Measurements from ENCODE around the gene TJP3. TPM values are rescaled to one million over a fixed set of nuclear protein-coding genes. Genes with fewer than 3 reads are reported as not detected.

The TJP3 gene
- total and polyA plus RNA-seq, 5 donors, result 0.05 TPM; not detected in 4

- Histone ChIP-seq H3K4me1 (ENCODE audit: control insufficient read depth, insufficient read depth, low read length) (peaks cover 2% of the 10 kb centered on the region), H3K9me3 (ENCODE audit: control insufficient read depth, low read length) (no peaks in the 10 kb centered on the region), H3K4me3 (ENCODE audit: low read length) (no peak overlapping the region), H3K27ac (ENCODE audit: low read length) (no peak overlapping the region), H3K27me3 (ENCODE audit: control insufficient read depth, insufficient read depth) (no peaks in the 10 kb centered on the region)
- intact Hi-C loops (cut with DNase I), result no loop called here
- ATAC-seq, result peak; percentile 3 to 44
- DNase-seq, result peak in 1 of 3 donors; percentile 74
- WGBS, result 89% methylated on average over 25 of the region's 25 CpGs
Observed at GRCh38 chr19:3692141-3693024, 15.8 kb upstream of the TJP3 start.

- 80% methylated on average over 34 of the region's 34 CpGs for WGBS
- Histone ChIP-seq H3K4me3 (ENCODE audit: low read length) (no peak overlapping the region), H3K27me3 (ENCODE audit: control insufficient read depth, insufficient read depth) (no peaks in the 10 kb centered on the region), H3K4me1 (ENCODE audit: control insufficient read depth, insufficient read depth, low read length) (peaks cover 3% of the 10 kb centered on the region), H3K9me3 (ENCODE audit: control insufficient read depth, low read length) (no peaks in the 10 kb centered on the region), H3K27ac (ENCODE audit: low read length) (no peak overlapping the region)
- intact Hi-C loops (cut with DNase I), result no loop called here
- ATAC-seq (peak; percentile 15 to 66), DNase-seq (peak in 1 of 3 donors; percentile 59)
Observed at GRCh38 chr19:3693025-3693925, 14.9 kb upstream of the TJP3 start.

DNA sequence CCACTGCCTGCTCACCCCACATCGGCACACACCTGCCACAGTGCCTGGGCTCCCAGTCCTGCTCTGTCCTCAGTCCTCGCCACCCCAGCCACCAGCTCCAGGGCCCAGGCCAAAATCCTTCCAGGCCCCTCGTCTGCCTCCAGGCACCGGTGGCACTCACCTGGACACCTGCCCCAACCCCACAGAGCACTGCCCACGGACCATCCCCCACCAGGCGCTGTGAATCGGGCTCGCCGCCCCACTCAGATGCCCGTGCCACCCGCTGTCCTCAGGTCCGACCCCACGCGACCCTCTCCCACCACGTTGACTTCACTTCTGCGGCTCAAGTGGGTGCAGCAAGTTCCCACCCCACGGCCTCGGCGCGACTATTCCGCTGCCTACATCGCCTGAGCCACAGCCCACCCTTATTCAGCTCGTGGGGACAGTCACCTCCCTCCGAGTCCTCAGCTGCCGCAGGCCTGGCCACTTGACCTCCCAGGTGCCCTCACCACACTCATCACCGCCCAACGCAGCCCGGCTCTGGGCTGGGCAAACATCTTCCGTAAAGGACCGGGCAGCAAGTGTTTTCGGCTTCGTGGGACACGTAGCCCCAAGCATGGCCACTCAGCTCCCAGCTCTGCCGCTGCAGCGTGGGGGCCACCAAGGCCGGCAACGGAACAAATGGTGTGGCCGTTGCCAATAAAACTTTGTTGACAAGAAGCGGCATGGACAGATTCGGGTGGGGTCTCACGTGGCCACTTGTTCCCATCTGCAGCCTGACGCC, 13.6 kb upstream of the TJP3 start:
- WGBS, result 89% methylated on average over 42 of the region's 42 CpGs
- Histone ChIP-seq H3K9me3 (ENCODE audit: control insufficient read depth, low read length) (no peaks in the 10 kb centered on the region), H3K27ac (ENCODE audit: low read length) (no peak overlapping the region), H3K4me3 (ENCODE audit: low read length) (no peak overlapping the region), H3K27me3 (ENCODE audit: control insufficient read depth, insufficient read depth) (no peaks in the 10 kb centered on the region), H3K4me1 (ENCODE audit: control insufficient read depth, insufficient read depth, low read length) (peaks cover 6% of the 10 kb centered on the region)
- peak in 2 of 3 donors; percentile 35 to 52 for DNase-seq
- ATAC-seq, result no peak
- intact Hi-C loops (cut with DNase I), result no loop called here

DNA sequence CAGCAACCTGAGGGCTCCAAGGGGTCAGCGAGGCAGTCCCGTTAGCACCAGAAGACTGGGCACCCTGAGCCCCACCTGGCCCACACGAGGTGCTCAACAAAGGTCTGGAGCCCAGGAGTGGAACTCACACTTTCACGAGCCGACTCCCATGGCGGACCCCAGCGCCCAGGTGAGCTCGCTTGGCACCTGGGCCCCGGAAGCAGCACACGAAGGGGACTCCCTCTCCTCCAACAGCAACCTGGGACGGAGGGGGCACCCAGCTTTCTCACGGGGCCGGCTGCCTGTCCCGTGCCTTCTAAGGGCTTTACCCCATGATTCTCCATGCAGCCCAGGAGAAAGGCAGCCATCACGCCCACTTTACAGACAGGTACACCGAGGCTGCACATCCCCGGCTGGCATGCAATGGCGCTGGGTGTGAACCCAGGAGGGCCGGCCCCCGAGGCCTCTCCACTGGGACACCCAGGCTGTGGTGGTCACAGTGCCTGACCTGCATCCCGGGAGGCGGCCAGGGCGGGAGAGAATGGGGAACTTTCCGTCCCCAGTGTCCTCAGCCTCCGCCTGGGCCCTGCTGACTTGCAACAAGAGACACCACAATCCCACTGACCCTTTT, 13.0 kb upstream of the TJP3 start:
- Histone ChIP-seq H3K27me3 (ENCODE audit: control insufficient read depth, insufficient read depth) (no peaks in the 10 kb centered on the region), H3K9me3 (ENCODE audit: control insufficient read depth, low read length) (no peaks in the 10 kb centered on the region), H3K4me1 (ENCODE audit: control insufficient read depth, insufficient read depth, low read length) (peaks cover 6% of the 10 kb centered on the region), H3K4me3 (ENCODE audit: low read length) (no peak overlapping the region), H3K27ac (ENCODE audit: low read length) (no peak overlapping the region)
- intact Hi-C loops (cut with DNase I), result no loop called here
- no peak for ATAC-seq
- WGBS, result 96% methylated on average over 25 of the region's 25 CpGs
- peak in 1 of 3 donors; percentile 57 for DNase-seq

DNA sequence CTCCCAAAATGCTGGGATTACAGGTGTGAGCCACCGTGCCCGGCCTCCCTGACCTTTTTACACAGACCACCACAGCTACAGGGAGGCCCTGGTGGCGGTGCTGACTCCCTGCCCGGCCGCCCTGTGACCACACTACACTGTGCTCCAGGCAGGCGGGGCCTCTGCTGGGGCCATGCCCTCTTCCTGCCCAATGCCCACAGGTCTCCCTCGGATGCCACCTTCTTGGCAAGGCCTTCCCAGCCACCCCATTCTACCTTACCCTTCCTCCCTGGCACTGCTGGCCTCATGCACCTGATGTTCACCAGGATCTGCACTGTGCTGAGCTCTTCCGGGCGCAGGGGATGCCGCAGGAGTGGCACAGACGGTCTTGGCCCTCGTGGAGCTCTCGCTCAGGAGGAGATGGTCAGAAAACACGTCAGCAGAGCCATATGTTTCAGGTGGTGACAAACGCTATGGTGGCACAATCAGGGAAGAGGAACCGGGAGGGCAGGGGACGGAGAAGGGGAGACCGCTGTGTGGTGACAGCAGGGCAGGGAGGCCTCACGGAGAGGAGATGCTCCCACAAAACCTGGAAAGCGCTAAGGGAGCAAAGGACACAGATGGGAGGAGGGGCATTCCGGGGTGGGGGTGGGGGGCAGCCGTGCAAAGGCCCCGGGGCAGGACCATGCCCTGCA, 12.1 kb upstream of the TJP3 start:
- WGBS, result 89% methylated on average over 23 of the region's 23 CpGs
- H3K27me3 ChIP-seq (ENCODE audit: control insufficient read depth, insufficient read depth), result no peaks in the 10 kb centered on the region
- DNase-seq, result no peak
- no peak overlapping the region for H3K4me3 ChIP-seq (ENCODE audit: low read length)
- peaks cover 6% of the 10 kb centered on the region for H3K4me1 ChIP-seq (ENCODE audit: control insufficient read depth, insufficient read depth, low read length)
- intact Hi-C loops (cut with DNase I), result no loop called here
- no peak for ATAC-seq
- no peaks in the 10 kb centered on the region for H3K9me3 ChIP-seq (ENCODE audit: control insufficient read depth, low read length)
- no peak overlapping the region for H3K27ac ChIP-seq (ENCODE audit: low read length)

DNA sequence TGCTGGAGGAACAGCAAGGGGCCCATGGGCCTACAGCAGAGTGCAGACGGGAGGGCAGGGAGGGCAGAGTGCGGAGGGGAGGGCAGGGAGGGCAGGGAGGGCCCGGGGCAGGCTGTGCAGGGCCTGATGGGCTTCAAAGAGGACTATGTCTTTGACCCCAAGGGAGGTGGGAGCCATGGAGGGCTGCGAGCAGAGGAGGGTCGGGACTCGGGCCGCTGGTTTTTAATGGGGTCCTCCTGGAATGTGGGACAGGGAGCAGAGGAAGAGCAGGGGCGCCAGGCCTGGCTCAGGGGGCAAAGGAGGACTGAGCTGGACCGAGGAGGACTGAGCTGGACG, 11.6 kb upstream of the TJP3 start:
- 88% methylated on average over 10 of the region's 10 CpGs for WGBS
- DNase-seq (peak in 1 of 3 donors; percentile 53), ATAC-seq (no peak)
- H3K27me3 ChIP-seq (ENCODE audit: control insufficient read depth, insufficient read depth), result no peaks in the 10 kb centered on the region
- intact Hi-C loops (cut with DNase I), result no loop called here
- no peak overlapping the region for H3K4me3 ChIP-seq (ENCODE audit: low read length)
- no peaks in the 10 kb centered on the region for H3K9me3 ChIP-seq (ENCODE audit: control insufficient read depth, low read length)
- peaks cover 6% of the 10 kb centered on the region for H3K4me1 ChIP-seq (ENCODE audit: control insufficient read depth, insufficient read depth, low read length)
- H3K27ac ChIP-seq (ENCODE audit: low read length), result no peak overlapping the region

- H3K27me3 ChIP-seq (ENCODE audit: control insufficient read depth, insufficient read depth), result no peaks in the 10 kb centered on the region
- H3K9me3 ChIP-seq (ENCODE audit: control insufficient read depth, low read length), result no peaks in the 10 kb centered on the region
- DNase-seq (peak in 1 of 3 donors; percentile 65), ATAC-seq (no peak)
- intact Hi-C loops (cut with DNase I), result no loop called here
- no peak overlapping the region for H3K4me3 ChIP-seq (ENCODE audit: low read length)
- 90% methylated on average over 30 of the region's 30 CpGs for WGBS
- H3K27ac ChIP-seq (ENCODE audit: low read length), result no peak overlapping the region
- H3K4me1 ChIP-seq (ENCODE audit: control insufficient read depth, insufficient read depth, low read length), result peaks cover 6% of the 10 kb centered on the region
Observed at GRCh38 chr19:3697094-3697493, 11.1 kb upstream of the TJP3 start.

- H3K9me3 ChIP-seq (ENCODE audit: control insufficient read depth, low read length), result no peaks in the 10 kb centered on the region
- intact Hi-C loops (cut with DNase I), result no loop called here
- no peak for ATAC-seq
- DNase-seq, result peak in 1 of 3 donors; percentile 59
- no peak overlapping the region for H3K4me3 ChIP-seq (ENCODE audit: low read length)
- no peaks in the 10 kb centered on the region for H3K27me3 ChIP-seq (ENCODE audit: control insufficient read depth, insufficient read depth)
- H3K4me1 ChIP-seq (ENCODE audit: control insufficient read depth, insufficient read depth, low read length), result peaks cover 6% of the 10 kb centered on the region
- no peak overlapping the region for H3K27ac ChIP-seq (ENCODE audit: low read length)
- 80% methylated on average over 43 of the region's 43 CpGs for WGBS
Observed at GRCh38 chr19:3697671-3698385, 10.4 kb upstream of the TJP3 start.

DNA sequence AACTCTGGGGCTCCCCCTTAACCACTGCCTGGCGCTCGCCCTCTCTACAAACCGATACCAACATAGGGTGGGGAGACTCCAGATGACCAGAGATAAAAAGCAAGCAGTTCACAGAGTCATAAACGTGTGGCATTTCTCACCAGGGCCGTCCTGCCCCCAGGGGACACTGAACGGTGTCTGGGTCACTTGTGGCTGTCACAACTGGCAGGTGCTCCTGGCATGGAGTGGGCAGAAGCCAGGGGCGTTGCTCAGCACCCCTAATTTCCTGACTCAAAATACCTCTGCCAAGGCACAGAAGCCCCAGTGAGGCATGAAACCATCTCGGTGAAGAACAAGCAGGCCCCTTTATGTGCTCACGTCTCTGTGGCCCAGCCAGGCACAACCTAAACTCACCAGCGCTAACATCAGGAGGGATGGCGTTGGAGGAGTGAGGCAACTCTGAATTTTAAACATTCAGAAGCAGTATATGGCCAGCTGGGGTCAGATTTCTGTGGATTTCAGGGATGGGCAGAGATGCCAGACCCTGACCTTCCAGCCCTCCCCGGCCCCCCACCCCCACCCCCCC, 9.7 kb upstream of the TJP3 start:
- DNase-seq, result no peak
- ATAC-seq, result no peak
- WGBS, result 40% methylated on average over 12 of the region's 12 CpGs
- Histone ChIP-seq H3K9me3 (ENCODE audit: control insufficient read depth, low read length) (no peaks in the 10 kb centered on the region), H3K27ac (ENCODE audit: low read length) (no peak overlapping the region), H3K27me3 (ENCODE audit: control insufficient read depth, insufficient read depth) (no peaks in the 10 kb centered on the region), H3K4me1 (ENCODE audit: control insufficient read depth, insufficient read depth, low read length) (peaks cover 6% of the 10 kb centered on the region), H3K4me3 (ENCODE audit: low read length) (peak overlapping the region; percentile 94)
- intact Hi-C loops (cut with DNase I), result no loop called here

Data from right cardiac atrium (tissue), 5 donors.